ENCODE results near the gene BNC1. TPM values are rescaled to one million over a fixed set of nuclear protein-coding genes. Genes with fewer than 3 reads are reported as not detected.
A peak's percentile ranks its signal among the peaks of the same experiment; 100 is the strongest.

BNC1 gene
- total and polyA plus RNA-seq, 2 of the 4 experiments (the other 2 are of a cell fraction) = 0.38 to 0.54 TPM

DNA sequence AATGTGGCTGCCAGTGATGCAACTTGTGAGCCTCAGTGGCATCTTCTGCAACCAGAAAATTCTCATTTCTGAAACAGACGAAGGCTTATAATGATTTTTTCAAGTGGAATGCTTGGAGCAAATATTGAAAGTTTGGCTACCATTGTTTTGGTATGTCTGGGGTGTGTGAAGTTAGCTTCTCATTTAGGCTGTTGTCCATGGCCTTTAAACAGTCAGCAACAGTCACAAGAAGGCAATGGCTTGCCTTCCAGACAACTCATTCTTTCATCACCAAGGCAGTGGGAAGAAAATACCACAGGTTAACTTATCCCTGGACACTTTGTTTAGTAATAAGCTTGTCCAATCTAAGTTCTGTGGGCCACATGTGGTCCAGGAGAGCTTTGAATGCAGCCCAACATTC is 4.7 kb upstream of the BNC1 start:
- POLR2A ChIA-PET (ENCODE audit: unreplicated experiment) = no interaction called here
- Histone ChIP-seq H3K27ac (ENCODE audit: insufficient read depth, low read length) (no peak overlapping the region), H3K9me3 (ENCODE audit: control insufficient read depth, insufficient read depth, low read length) (peaks cover 5% of the 10 kb centered on the region; the same call in 1 of the 2 replicates), H3K79me1 (ENCODE audit: low read depth in 1 of 2, low read length in 2 of 2) (no peaks in the 10 kb centered on the region; a peak in 1 of 4 replicates), H2AFZ (replicated peaks; ENCODE audit: low read length, poor library complexity) (no peak overlapping the region), H3K36me3 (ENCODE audit: control insufficient read depth, insufficient read depth, low read length) (no peaks in the 10 kb centered on the region), H2AK5ac (ENCODE audit: low read depth, low read length) (no peak overlapping the region), H3K56ac (ENCODE audit: extremely low read depth, insufficient read depth, low read length) (no peak overlapping the region), H4K5ac (ENCODE audit: low read depth, low read length) (no peak overlapping the region), H3K18ac (ENCODE audit: low read depth, low read length) (no peak overlapping the region), H3K4ac (ENCODE audit: low read depth, low read length) (no peak overlapping the region), H3K27me3 (ENCODE audit: control insufficient read depth, insufficient read depth, low read length) (peaks cover 16% of the 10 kb centered on the region), H2BK15ac (ENCODE audit: low read depth, low read length) (no peak overlapping the region), H2BK20ac (ENCODE audit: low read depth, low read length) (no peak overlapping the region), H3K14ac (replicated peaks; ENCODE audit: low read depth, low read length) (no peak overlapping the region), H2BK5ac (ENCODE audit: low read depth, low read length, poor library complexity, severe bottlenecking) (no peak overlapping the region), H3K9me1 (ENCODE audit: insufficient read depth, low read length) (peaks cover 9% of the 10 kb centered on the region; the same call in 1 of the 2 replicates), H3K23ac (ENCODE audit: low read depth, low read length) (no peak overlapping the region), H2AK9ac (replicated peaks; ENCODE audit: low read depth, low read length, poor library complexity) (no peak overlapping the region), H3K4me1 (ENCODE audit: control insufficient read depth, insufficient read depth, low read length) (peaks cover 13% of the 10 kb centered on the region), H4K8ac (ENCODE audit: low read depth in 2 of 2, low read length in 2 of 2) (0 out of 4 replicates have a peak overlapping the region, but pooled peaks of 1 of the 2 experiments have one; percentile 18), H4K20me1 (ENCODE audit: insufficient read depth, low read length) (peaks cover 7% of the 10 kb centered on the region; the same call in 1 of the 2 replicates), H3K9ac (ENCODE audit: low read depth, low read length) (no peak overlapping the region), H4K91ac (ENCODE audit: insufficient read depth, low read depth, low read length) (no peak overlapping the region), H3K4me3 (ENCODE audit: insufficient read depth, low read depth, low read length) (no peak overlapping the region), H3K4me2 (ENCODE audit: low read depth, low read length) (no peak overlapping the region), H2BK120ac (ENCODE audit: low read depth, low read length) (no peak overlapping the region)
- intact Hi-C loops (cut with micrococcal nuclease) (loop anchor here (5.0 to 10.0 kb wide), 2 partner anchors 33 to 274 kb away; partner anchors contain the start of gene C15orf40), in situ Hi-C loops (cut with MboI; ENCODE audit: low sequenced_read_pairs) (no loop called here), dilution Hi-C loops (cut with HindIII; ENCODE audit: low sequenced_read_pairs, unreplicated experiment) (no loop called here)
- TF ChIP-seq SMC3 (IDR thresholded peaks at IDR 0.05; ENCODE audit: low read depth, low read length) (no peak), MAFK (IDR thresholded peaks at IDR 0.05; ENCODE audit: low read depth, low read length) (no peak)
- TF ChIP-seq, protein P1, sequence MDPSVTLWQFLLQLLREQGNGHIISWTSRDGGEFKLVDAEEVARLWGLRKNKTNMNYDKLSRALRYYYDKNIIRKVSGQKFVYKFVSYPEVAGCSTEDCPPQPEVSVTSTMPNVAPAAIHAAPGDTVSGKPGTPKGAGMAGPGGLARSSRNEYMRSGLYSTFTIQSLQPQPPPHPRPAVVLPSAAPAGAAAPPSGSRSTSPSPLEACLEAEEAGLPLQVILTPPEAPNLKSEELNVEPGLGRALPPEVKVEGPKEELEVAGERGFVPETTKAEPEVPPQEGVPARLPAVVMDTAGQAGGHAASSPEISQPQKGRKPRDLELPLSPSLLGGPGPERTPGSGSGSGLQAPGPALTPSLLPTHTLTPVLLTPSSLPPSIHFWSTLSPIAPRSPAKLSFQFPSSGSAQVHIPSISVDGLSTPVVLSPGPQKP (IDR thresholded peaks at IDR 0.05; ENCODE audit: borderline replicate concordance, low read depth, low read length) = no peak
- ATAC-seq (ENCODE audit: low read depth) (no peak), DNase-seq (peak; percentile 61)
- no TSS peak for BruUV-seq (replicated peaks)
- WGBS, 2 experiments (ENCODE audit: extremely low coverage in 2 of 2, insufficient read length in 1 of 2) = no CpG with 5 or more reads among the region's 1 CpG
- CTCF ChIA-PET = no interaction called here

All from IMR-90 (cell line).